CD4-positive, alpha-beta T cell treated with Interferon gamma for 1 hour (primary cell): Measurements from ENCODE around the gene SHH.

Experiments used
- DNase-seq: peaks from one replicate; pipeline ENCODE4 v3.0.0-alpha.2; 2020

Gene SHH

GRCh38 chr7:155811895-155812761 lies at the start of gene SHH:
TSS of gene SHH (minus strand) at chr7:155812463. CDS start at chr7:155812122, 341 bp downstream.
- no peak for DNase-seq

GRCh38 chr7:155861480-155861868 lies 49.2 kb upstream of the SHH start:
- DNase-seq = no peak

DNA sequence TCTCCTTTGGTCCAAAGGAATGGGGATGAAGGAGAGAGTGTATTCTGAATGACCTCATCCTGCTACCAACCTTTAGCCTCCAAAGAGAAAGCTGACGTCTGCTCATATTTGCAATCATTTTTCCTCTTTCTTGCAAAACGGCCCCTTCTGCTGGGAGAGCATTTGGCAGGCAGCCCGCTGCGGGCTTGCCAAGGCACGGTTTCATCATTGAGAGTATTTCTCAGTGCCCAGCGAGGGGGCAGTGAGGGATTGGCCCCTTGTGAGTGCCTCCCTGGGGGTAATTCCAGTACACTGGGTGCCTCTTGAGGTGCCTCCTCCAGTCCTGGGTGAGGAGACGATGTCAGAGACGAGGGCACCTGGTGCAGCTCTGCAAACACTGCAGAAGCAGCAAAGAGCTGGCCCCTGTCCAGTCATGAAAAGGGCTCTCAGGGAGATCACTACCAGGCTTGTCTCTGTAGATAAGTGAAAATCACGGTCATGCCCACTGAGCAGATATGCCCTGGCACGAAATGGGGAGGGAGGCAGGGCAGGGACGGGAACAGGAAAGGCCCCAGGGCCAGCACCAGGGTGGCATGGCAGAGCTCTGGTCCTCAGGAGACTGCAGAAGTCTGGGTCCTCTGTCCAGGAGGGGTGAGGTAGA lies 48.7 kb upstream of the SHH start:
- no peak for DNase-seq

DNA sequence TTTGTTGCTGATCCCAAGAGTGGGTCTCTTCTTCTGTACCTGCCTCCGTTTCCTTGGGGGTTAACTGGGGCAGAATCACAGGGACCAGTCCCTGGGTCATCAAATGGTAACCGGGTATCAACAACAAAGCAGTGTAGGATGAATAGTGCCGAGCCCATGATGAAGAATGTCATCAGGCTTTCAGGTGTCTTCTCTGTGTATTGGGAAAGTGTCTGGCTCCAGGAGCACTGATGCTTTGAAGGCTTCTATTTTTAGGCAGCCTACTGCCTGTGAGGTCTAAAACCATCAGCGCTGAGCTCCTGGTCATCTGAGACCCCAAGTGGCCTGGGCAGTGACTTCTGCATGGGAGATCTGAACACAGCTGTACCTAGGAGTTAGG lies 48.2 kb upstream of the SHH start:
- DNase-seq = no peak

DNA sequence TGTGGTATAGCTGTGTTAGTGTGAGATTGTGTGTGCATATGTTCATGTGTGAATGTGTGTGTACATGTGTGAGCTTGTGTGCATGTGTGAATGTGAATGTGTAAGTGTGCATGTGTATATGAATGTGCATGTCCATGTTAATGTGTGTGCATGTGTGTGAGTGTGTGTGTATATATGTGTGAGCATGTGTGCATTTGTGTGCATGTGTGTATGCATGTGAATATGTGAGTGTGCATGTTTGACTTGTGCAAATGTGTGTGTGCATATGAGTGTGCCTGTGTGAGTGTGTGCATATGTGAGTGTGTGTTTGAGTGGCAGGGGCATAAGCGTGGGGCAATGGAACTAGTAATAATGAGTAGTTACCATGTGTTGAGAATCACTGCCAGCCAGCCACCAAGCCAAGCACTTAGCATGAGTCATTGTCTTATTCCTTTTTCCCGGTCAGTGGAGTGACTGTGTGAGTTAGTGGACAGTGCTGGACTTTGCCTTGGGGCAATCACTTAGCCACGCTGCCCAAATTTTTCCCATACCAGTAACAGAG lies 46.3 kb upstream of the SHH start:
- DNase-seq = no peak

DNA sequence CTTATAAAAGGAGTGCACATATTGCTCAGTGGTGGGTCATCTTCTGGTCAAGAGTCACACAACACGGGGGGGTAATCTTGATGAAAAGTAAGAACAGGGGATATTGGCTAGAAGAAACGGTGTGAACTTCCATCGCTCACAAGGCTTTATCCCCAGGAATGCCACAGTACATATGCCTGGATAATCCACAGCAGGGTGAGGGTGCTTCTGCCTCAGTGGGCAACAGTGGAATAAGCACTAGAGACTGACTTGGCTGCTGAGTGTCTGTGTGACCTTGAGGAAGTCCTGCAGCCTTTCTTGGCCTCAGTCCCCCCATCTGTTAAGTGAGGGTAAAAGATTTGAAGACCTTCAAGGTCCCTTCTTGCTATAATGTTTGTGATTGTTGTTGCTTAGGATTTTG lies 44.9 kb upstream of the SHH start:
- DNase-seq = no peak

DNA sequence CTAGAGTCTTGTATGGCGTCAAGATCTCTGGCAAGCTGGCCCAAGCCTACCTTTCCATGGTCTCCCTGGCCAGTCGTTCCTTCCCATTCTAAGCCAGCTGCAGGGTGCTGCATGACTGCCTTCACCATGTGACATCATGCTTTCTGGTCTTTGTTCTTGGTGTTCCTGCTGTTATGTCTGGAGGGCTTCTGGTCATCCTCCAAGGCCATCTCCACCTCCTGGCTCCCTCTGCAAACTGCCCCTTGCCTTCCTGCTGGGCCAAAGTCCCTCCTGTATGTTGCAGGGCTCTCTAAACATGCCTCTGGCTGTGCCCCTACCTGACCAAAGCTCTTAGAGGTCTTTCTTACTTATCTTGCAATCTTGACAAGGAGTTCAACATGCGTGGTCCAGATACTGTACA lies 44.4 kb upstream of the SHH start:
- DNase-seq = no peak

DNA sequence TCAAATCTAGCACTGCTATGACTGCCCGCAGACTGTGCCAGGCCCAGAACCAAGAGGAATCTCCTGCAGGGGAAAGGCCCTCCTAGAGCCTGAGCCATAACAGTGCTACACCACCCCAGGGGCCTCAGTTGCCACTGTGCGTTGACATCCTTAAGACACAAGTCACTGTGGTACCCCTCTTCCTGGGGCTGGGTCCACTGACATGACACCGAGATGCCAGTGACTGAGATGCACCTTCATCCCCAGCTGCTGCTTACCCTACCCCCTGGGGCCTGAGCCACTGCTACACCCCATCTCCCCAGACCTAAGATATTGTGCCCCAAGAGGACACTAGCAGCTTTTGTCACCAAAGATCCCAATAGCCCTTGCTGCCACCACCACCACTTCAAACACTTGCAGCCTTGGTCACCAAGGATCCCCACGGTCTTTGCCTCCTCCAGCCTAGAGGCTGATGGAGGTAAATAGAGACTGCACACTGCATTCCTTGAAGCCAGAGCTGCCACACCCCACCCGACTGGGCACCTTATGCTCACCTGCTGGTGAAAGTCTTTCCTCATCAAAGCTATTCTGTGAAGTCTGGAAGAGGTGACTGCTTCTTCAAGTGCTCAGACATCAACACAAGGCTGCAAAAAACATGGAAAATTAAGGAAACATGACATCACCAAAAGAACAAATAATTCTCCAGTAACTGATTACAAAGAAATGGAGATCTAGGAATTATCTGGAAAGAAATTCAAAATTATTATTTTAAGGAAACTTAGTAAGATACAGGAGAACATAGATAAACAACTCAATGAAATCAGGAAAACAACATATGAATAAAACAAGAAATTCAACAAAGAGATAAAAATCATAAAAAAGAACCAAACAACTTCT lies 40.4 kb upstream of the SHH start:
- DNase-seq = no peak

GRCh38 chr7:155851892-155852291 lies 39.6 kb upstream of the SHH start:
- DNase-seq = no peak

DNA sequence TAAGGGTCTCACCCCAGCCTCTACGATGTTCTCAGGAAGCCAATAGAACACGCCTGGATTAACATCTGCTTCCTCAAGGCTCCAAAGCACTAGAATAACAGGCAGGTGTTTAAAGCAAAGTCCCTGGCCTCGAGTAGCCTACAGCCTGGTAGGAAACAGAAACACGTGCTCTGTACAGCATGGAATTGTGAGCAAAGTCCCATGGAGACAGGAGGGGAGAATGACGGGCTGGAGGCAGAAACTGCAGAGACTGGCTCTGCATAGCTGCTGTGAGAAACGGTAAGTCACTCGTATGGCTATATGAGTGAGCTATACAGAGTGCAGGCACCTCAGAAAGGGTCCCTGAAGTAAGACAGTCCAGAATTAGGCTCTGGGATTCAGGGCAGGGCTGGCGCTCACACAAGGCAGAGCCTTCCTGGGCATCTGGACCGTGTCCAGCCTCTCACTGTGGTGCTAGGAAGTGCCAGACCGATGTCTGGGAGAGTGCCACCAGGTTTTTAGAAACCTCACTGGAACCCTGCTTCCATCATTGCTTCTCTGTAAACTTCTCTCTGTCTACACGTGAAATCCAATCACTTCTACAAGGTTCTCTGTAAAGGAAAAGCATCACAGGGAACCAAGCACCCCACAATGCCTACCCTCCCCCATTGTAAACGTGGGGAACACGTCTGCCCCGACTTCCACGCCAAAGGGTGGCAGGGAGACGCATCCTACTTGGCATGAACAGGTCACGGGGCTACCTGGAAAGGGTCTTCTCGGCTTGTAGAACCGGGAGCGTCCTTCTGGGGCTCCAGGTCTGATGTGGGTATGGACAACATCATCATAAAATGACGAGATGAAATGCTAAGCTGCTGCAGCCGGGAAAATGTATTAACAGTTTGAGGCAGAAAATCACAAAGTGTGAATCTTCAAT lies 38.8 kb upstream of the SHH start:
- no peak for DNase-seq

- no peak for DNase-seq
Observed at GRCh38 chr7:155850001-155850436, 37.8 kb upstream of the SHH start.

DNA sequence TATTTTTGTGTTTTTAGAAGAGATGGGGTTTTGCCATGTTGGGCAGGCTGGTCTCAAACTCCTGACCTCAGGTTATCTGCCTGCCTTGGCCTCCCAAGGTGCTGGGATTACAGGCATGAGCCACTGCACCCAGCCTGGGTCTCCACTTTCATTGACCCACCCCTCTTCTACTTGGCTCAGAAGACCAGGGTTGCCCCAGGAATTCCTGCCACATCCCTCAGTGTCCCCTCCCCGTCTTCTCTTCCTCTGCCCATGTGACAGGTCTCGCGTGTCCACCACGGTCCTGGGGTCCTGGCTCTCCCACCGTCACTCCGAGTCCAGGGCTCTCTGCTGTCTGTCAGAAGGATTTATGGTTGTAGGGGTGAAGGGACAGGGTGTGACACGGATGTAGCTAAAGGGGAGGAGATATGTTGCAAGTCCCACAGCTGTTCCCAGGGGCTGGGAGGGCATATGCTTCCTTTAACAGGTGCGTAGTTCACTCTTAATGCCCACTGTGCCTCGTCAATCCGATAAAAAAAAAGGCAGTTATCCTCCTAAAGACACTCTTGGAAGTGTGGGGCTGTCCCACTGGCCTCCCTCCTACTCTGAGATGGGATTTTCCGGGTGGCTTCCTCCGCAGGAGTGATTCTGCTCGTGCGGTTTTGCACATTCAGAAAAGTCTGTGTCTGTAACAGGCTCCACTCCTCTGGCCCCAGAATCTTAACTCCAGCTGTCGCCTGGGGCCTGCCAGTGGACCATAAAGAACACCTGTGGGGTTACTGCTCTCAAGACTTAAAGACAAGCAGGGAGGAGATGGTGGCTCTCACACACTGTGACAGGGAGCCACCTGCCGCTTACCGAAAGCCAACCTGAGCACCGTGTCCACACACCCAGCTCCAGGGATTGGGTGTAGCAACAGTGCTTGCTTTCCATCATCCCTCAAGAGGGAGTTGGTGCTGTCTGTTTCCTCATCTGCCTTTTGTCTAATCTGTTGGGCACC lies 36.7 kb upstream of the SHH start:
- no peak for DNase-seq

- DNase-seq = no peak
Observed at GRCh38 chr7:155847821-155848435, 35.7 kb upstream of the SHH start.

- DNase-seq = no peak
Observed at GRCh38 chr7:155846936-155847335, 34.7 kb upstream of the SHH start.

DNA sequence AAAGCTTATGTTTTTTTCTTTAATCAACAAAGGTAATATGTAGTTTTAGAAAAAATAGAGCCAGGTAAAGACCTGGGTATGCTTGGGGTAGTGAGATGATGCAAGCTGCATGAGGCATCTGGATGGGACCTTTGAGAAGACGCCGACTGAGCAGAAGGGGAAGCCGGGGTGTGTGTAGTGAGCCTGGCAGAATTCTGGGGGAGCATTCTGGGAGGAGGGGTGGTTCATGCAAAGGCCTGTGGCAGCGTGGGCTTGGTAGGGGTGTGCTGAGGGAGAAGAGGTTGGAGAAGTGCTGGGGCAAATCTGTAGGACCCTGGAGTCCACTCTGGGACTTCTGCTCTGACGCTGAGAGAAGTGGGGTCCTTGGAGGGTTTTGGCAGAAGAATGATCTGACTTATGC lies 33.9 kb upstream of the SHH start:
- no peak for DNase-seq

- no peak for DNase-seq
Observed at GRCh38 chr7:155845226-155845625, 33.0 kb upstream of the SHH start.

GRCh38 chr7:155844526-155844925 lies 32.3 kb upstream of the SHH start:
- DNase-seq = no peak

DNA sequence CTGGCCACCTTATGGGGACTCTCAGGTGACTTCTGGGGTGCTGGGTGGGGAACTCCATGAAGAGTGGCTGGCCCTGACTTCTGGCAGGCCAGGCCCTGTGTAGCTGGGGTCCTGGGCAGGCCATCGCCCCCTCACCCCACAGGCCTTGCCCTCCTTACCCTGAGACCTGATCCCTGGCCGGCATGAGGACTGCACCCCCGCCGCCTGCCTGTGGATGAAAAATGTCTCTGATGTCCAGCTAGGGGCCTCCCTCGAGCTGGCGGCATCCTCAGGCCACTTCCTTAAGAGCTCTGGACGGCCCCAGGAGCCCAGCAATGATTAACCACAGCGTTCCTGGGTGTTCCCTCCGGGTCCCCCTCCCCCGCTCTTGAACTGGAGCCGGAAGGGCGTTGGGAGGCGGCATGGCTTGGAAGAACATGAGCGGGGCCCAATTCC lies 31.8 kb upstream of the SHH start:
- DNase-seq = no peak

- DNase-seq = no peak
Observed at GRCh38 chr7:155843426-155844018, 31.3 kb upstream of the SHH start.
